Suprapubic skin (tissue), 4 donors: ENCODE results near the gene SHQ1.

Source experiments
- CTCF ChIP-seq, 2 donors: fragments of 200-600 bp in 1 of 2; fragments of 450-650 bp in 1 of 2; sonication (generic) in 1 of 2; IDR thresholded peaks; one replicate each; pipeline ENCODE4 v1.5.1; 2016 to 2019; ENCODE audit warnings: antibody characterized with exemption in 2 of 2, mild to moderate bottlenecking in 1 of 2, moderate library complexity in 1 of 2
- POLR2A ChIP-seq, 2 donors: fragments of 450-650 bp; IDR thresholded peaks; one replicate each; pipeline ENCODE4 v1.6.1; 2017; ENCODE audit warnings: antibody characterized with exemption in 2 of 2, mild to moderate bottlenecking in 2 of 2, moderate library complexity in 2 of 2
- POLR2AphosphoS5 ChIP-seq, 3 donors: sonication (generic); formaldehyde crosslinking; IDR thresholded peaks; one replicate each; pipeline ENCODE4 v1.6.1; 2017; ENCODE audit warnings: antibody characterized with exemption in 3 of 3

GRCh38 chr3:72794079-72794478 lies 54.2 kb downstream of the SHQ1 start:
- TF ChIP-seq POLR2AphosphoS5 (IDR thresholded peaks at IDR 0.05) (no peak), CTCF (IDR thresholded peaks at IDR 0.05) (no peak), POLR2A (IDR thresholded peaks at IDR 0.05) (no peak)
